SJSA1 (cell line): ENCODE measurements around the gene RNF181. TPM values are rescaled to one million over a fixed set of nuclear protein-coding genes. Genes with fewer than 3 reads are reported as not detected.
"Not testable (repeated sequence)": the region's sequence is repeated elsewhere in the genome, so short reads cannot be mapped to it uniquely, and the experiment has no call there.

Experiments
- DNase-seq, 2 experiments: peaks; one replicate each; pipeline ENCODE4 v3.0.0-alpha.2; 2015 to 2020; ENCODE audit warnings: low spot score in 2 of 2, low read depth in 1 of 2
- H3K27ac ChIP-seq: fragments of 250-450 bp; sonication (Bioruptor Pico); 2 replicates; pipeline ENCODE4 v1.5.1; 2020; ENCODE audit warnings: mild to moderate bottlenecking, moderate library complexity
- H3K27me3 ChIP-seq: fragments of 250-450 bp; sonication (Bioruptor Pico); replicated peaks from 2 replicates; pipeline ENCODE4 v1.5.1; 2020; ENCODE audit warnings: mild to moderate bottlenecking, moderate library complexity
- H3K36me3 ChIP-seq: fragments of 250-450 bp; sonication (Bioruptor Pico); 2 replicates; pipeline ENCODE4 v1.5.1; 2020; ENCODE audit warnings: mild to moderate bottlenecking
- H3K4me1 ChIP-seq: fragments of 250-450 bp; sonication (Bioruptor Pico); replicated peaks from 2 replicates; pipeline ENCODE4 v1.6.1; 2021; ENCODE audit warnings: mild to moderate bottlenecking
- H3K4me3 ChIP-seq: fragments of 250-450 bp; sonication (Bioruptor Pico); 2 replicates; pipeline ENCODE4 v1.5.1; 2020; ENCODE audit warnings: mild to moderate bottlenecking
- H3K9me3 ChIP-seq: fragments of 250-450 bp; sonication (Bioruptor Pico); replicated peaks from 2 replicates; pipeline ENCODE4 v1.5.1; 2020; ENCODE audit warnings: mild to moderate bottlenecking
- total RNA-seq: library from RNA; depleted of rRNA; stranded (reverse); fragments of >200 nt; shearing (Covaris generic); gene quantifications from 2 replicates; pipeline ENCODE4 v1.2.3, GENCODE V29; 2014

RNF181 gene
- total RNA-seq, 1 experiment from 2014 or later: 212 TPM

DNA sequence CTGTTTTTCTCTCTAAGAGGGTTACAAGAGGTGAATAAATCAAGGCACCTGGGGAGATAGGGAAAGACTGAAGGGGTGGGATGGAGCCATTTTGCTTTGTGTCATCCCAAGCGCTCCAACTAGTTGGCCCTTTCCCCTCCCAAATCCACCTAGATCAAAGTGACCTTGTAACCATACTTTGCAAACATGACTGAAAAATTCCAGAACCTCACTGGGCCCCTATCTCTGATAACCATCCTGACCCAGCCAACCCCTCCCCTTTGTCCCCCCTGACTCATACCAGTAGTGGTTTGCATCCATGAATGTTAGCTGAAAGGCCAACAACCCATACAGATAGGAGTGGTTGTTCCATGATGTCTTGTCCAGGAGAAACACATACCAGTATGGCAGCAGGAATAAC lies 37.4 kb upstream of the RNF181 start:
- no peak overlapping the region for H3K4me3 ChIP-seq
- DNase-seq: no peak
- peaks cover 55% of the 10 kb centered on the region for H3K36me3 ChIP-seq

DNA sequence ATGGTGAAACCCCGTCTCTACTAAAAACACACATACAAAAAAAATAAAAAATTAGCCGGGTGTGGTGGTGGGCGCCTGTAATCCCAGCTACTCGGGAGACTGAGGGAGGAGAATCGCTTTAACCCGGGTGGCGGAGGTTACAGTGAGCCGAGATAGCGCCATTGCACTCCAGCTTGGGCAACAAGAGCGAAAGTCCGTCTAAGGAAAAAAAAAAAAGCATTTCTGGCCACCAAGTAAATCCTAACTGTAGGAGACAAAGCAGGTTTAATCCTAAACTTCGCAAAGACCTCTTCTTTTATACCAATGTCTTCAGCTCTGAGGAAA lies 35.2 kb upstream of the RNF181 start:
- H3K9me3 ChIP-seq, DNase-seq, H3K4me1 ChIP-seq, H3K27ac ChIP-seq, H3K27me3 ChIP-seq: not testable (repeated sequence)
- Histone ChIP-seq H3K36me3 (peaks cover 37% of the 10 kb centered on the region), H3K4me3 (peak overlapping the region; percentile 59)

More for the DNA sequence above, 37.4 kb upstream of the RNF181 start:
- Histone ChIP-seq H3K27me3 (no peaks in the 10 kb centered on the region), H3K4me1 (peaks cover 7% of the 10 kb centered on the region; the same call in 1 of the 2 replicates), H3K27ac (no peak overlapping the region), H3K9me3 (no peaks in the 10 kb centered on the region)

DNA sequence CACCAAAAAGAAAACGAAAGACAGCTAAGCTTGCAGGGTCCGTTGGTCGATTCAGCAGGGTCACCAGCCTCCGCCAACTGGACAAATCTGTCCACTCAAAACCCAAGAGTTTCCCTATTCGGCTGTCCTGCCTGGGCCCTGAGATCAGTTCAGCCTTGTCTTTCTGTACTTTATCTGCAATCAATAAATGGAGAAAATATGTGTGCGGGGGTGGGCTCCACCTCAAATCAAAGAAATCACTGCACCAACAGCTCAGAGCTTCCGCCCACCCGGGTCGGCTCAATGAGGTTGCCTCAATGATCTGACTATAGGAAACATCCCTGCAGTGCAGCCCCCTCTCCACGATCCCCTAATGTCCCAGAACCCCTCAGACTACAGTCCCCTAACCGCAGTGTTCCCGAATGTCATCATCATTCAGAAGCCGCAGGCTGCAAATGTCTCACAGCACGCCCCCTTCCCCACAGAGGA lies 34.7 kb upstream of the RNF181 start:
- no peaks in the 10 kb centered on the region for H3K27me3 ChIP-seq
- no peaks in the 10 kb centered on the region for H3K9me3 ChIP-seq
- H3K4me1 ChIP-seq: peaks cover 7% of the 10 kb centered on the region; the same call in 1 of the 2 replicates
- DNase-seq: no peak
- H3K4me3 ChIP-seq: peak overlapping the region; percentile 59
- peaks cover 34% of the 10 kb centered on the region for H3K36me3 ChIP-seq
- H3K27ac ChIP-seq: no peak overlapping the region

GRCh38 chr2:85561280-85562212 lies 34.0 kb upstream of the RNF181 start, which contains the start of gene GGCX:
Gene GGCX (minus strand): TSS chr2:85561493. CDS start chr2:85561428, 65 bp downstream.
- Histone ChIP-seq H3K4me1 (peaks cover 7% of the 10 kb centered on the region; the same call in 1 of the 2 replicates), H3K4me3 (peak within 1 kb of the TSS; percentile 59), H3K27me3 (no peaks in the 10 kb centered on the region), H3K9me3 (no peaks in the 10 kb centered on the region), H3K36me3 (peaks cover 27% of the 10 kb centered on the region), H3K27ac (peak within 1 kb of the TSS; percentile 65)
- peak; percentile 91 to 95 for DNase-seq

- H3K4me3 ChIP-seq: no peak overlapping the region
- peaks cover 7% of the 10 kb centered on the region; the same call in 1 of the 2 replicates for H3K4me1 ChIP-seq
- DNase-seq: no peak
- no peak overlapping the region for H3K27ac ChIP-seq
- no peaks in the 10 kb centered on the region for H3K27me3 ChIP-seq
- H3K36me3 ChIP-seq: peaks cover 8% of the 10 kb centered on the region
- H3K9me3 ChIP-seq: no peaks in the 10 kb centered on the region
Observed at GRCh38 chr2:85564144-85564563, 31.4 kb upstream of the RNF181 start.

DNA sequence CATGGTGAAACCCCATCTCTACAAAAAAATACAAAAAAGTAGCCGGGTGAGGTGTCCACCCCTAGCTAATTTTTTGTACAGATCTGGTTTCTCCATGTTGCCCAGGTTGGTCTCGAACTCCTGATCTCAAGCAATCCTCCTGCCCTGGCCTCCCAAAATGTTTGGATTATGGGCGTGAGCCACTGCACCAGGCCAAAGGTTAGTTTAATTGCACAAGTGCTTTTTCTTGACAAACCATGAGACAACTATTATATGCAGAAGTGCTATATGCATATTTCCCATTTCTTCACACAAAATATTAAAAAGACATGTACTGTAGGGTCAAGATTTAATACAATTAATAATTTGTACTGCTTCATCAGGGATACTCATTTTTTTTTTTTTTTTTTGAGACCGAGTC lies 29.3 kb upstream of the RNF181 start:
- H3K4me3 ChIP-seq: no peak overlapping the region
- H3K4me1 ChIP-seq: no peaks in the 10 kb centered on the region
- no peak overlapping the region for H3K27ac ChIP-seq
- H3K9me3 ChIP-seq: no peaks in the 10 kb centered on the region
- H3K27me3 ChIP-seq: peaks cover 5% of the 10 kb centered on the region
- 0 out of 2 replicates have a peak, but pooled peaks cover 2% of the 10 kb centered on the region for H3K36me3 ChIP-seq
- DNase-seq: no peak

GRCh38 chr2:85575739-85576138 lies 19.8 kb upstream of the RNF181 start:
- peaks cover 5% of the 10 kb centered on the region; the same call in 1 of the 2 replicates for H3K4me1 ChIP-seq
- no peak overlapping the region for H3K27ac ChIP-seq
- H3K36me3 ChIP-seq: no peaks in the 10 kb centered on the region
- no peaks in the 10 kb centered on the region for H3K9me3 ChIP-seq
- H3K27me3 ChIP-seq: peaks cover 10% of the 10 kb centered on the region
- H3K4me3 ChIP-seq: no peak overlapping the region
- DNase-seq: no peak

- DNase-seq: no peak
- Histone ChIP-seq H3K36me3 (no peaks in the 10 kb centered on the region), H3K27me3 (peaks cover 7% of the 10 kb centered on the region), H3K27ac (no peak overlapping the region), H3K4me1 (peaks cover 5% of the 10 kb centered on the region; the same call in 1 of the 2 replicates), H3K4me3 (no peak overlapping the region), H3K9me3 (no peaks in the 10 kb centered on the region)
Observed at GRCh38 chr2:85577063-85577385, 18.5 kb upstream of the RNF181 start.

GRCh38 chr2:85577386-85578242 lies 17.9 kb upstream of the RNF181 start, which contains the start of gene VAMP8:
Gene VAMP8 (plus strand): TSS chr2:85577586. CDS start chr2:85577647, 61 bp downstream.
- H3K27ac ChIP-seq: no peak within 1 kb of the TSS
- H3K27me3 ChIP-seq: peaks cover 5% of the 10 kb centered on the region
- no peaks in the 10 kb centered on the region for H3K9me3 ChIP-seq
- no peak for DNase-seq
- peaks cover 5% of the 10 kb centered on the region; the same call in 1 of the 2 replicates for H3K4me1 ChIP-seq
- no peaks in the 10 kb centered on the region for H3K36me3 ChIP-seq
- H3K4me3 ChIP-seq: no peak within 1 kb of the TSS

DNA sequence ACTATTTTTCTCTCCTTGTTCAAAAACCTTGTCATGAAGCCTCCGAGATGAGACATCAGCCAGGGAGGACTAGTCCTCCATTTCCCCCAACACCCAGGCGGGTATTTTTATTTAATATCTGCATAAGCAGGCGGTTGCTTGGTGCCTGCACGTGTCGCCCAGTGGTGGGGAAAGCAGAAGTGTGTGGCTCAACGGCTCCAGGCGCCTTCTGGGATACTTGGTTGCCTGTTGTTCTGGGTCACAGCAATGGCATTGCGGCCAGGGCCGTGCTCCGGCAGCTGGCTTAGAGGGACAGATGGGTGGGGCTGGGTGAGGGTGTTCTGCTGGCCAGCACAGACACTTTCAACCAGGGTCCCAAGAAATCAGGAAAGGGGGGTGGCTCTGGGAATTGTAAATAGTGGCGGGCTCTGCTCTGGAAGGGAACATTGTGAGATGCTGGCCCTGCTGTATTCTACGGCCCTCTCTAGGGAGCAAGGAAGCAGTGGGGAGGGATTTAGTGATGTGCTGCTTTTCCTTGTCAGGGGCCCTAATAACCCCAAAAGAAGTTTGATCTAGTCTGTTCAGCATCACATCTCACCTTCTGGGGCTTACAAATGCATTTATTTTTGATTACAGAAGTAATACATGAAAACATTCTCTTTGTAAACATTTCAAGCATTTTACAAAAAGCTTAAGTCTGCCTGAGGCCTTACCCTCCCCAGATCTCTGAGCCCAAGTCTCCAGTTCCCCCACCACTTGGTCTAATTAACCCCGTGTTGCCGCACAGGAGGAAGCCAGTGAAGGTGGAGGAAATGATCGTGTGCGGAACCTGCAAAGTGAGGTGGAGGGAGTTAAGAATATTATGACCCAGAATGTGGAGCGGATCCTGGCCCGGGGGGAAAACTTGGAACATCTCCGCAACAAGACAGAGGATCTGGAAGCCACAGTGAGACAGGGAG lies 17.0 kb upstream of the RNF181 start:
- Histone ChIP-seq H3K27ac (no peak overlapping the region), H3K4me3 (no peak overlapping the region), H3K4me1 (peaks cover 5% of the 10 kb centered on the region; the same call in 1 of the 2 replicates), H3K9me3 (no peaks in the 10 kb centered on the region), H3K36me3 (no peaks in the 10 kb centered on the region), H3K27me3 (no peaks in the 10 kb centered on the region; the same call in 1 of the 2 replicates)
- no peak for DNase-seq

DNA sequence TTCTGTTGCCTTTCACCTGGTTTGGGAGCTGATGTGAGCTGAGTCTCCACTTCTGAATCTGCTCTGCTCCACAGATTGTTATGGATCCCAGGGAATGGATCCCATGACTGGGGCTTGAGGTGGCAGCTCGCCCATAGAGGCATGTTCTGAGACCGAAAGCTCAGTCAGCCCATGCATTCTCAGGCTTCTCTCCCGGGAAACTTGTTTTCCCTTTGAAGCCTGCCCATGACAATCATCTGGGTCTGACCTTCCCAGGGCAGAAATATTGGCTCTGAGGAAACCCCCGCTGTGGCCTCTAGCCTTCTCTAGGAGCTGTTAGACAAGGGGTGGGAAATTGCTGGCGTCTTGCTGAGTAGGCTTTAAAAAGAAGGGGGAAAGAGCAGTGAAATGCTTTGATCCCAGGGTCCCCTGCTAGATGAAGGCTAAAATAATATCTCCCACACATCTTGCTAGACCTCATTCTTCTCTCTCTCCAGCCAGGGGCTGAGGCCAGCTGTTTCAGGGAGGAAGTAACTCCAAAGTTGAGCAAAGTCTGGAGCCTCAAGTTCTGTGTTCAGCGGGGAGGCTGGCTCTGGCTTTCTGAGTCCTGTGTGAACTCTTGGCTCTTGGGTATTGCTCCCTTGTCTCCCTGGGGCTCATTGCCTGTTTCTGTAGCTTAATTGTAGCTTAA lies 16.1 kb upstream of the RNF181 start:
- peaks cover 12% of the 10 kb centered on the region for H3K4me1 ChIP-seq
- no peak overlapping the region for H3K4me3 ChIP-seq
- H3K36me3 ChIP-seq: no peaks in the 10 kb centered on the region
- H3K27me3 ChIP-seq: no peaks in the 10 kb centered on the region
- DNase-seq: no peak
- no peaks in the 10 kb centered on the region for H3K9me3 ChIP-seq
- no peak overlapping the region for H3K27ac ChIP-seq

DNA sequence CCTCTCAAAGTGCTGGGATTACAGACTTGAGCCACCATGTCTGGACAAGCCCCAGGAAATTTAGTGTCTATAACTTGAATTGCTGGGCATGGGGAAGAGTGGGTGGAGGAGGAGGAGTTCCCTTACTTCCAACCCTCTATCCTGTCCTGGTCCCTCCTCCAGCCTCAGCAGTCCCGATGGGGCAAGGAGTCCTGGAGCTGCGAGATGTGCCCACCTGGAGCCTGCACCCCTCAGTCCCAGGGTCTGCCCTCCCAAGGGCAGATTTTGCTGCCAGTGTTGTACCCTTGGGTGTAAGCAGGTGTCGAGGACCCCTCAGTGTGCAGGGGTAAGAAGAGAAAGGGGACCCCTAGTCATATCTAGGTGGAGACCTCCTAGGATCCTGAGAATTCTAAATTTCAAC lies 15.3 kb upstream of the RNF181 start:
- Histone ChIP-seq H3K9me3 (no peaks in the 10 kb centered on the region), H3K36me3 (no peaks in the 10 kb centered on the region), H3K27ac (no peak overlapping the region), H3K4me1 (peaks cover 20% of the 10 kb centered on the region), H3K4me3 (no peak overlapping the region), H3K27me3 (no peaks in the 10 kb centered on the region)
- DNase-seq: no peak
